ENCODE data around the gene RNU5B-1.
A peak's percentile ranks its signal among the peaks of the same experiment; 100 is the strongest.

RNU5B-1 gene

DNA sequence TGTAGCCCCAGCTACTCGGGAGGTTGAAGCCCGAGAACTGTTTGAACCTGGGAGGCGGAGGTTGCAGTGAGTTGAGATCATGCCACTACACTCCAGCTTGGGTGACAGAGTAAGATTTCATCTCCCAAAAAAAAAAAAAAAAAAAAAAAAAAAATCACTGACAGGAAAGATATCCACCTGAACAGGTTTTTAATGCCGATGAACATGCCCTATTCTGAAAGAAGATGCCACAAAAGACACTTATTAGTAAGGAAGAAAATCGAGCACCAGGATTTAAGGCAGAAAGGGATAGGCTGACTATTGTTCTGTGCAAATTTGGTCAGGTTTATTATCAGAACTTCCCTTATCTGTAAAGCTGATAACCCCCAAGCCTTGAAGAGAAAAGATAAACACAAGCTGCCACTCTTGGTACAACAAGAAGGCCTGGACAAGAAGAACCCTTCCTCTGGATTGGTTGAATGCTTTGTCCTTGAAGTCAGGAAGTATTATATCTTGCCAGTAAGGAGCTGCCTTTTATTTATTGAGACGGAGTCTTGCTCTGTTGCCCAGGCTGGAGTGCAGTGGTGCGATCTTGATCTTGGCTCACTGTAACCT is 15.1 kb upstream of the RNU5B-1 start:
- DNase-seq: no peak

DNA sequence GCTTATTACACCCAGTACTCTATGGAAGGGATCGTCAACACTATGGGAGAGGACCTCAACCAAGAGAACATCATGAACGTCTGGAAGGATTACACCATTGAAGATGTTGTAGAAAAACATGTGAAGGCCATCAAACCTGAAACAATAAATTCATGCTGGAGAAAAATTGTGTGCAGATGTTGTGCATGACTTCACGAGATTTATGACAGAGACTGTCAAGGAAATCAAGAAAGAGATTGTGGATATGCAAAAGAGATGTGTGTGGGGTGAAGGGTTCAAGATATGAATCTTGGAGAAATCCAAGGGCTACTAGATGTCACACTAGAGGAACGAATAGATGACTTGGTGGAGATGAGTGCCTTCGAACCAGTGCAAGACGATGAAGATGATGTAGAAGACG is 14.2 kb upstream of the RNU5B-1 start:
- DNase-seq: no peak

GRCh38 chr15:65292938-65293518 is 11.4 kb upstream of the RNU5B-1 start:
- no peak for DNase-seq

GRCh38 chr15:65298731-65299130 is 5.7 kb upstream of the RNU5B-1 start:
- no peak for DNase-seq

DNA sequence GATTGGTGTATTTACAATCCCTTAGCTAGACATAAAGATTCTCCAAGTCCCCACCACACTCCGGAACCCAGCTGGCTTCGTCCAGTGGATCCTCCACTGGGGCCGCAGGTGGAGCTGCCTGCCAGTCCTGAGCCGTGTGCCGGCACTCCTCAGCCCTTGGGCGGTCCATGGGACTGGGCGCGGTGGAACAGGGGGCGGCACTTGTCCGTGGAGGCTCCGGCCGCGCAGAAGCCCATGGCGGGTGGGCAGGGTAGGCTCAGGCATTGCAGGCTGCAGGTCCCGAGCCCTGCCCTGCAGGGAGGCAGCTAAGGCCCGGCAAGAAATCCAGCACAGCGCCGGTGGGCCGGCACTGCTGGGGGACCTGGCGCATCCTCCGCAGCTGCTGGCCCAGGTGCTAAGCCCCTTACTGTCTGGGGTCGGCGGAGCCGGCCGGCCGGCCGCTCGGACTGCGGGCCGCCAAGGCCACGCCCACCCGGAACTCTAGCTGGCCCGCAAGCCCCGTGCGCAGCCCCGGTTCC is 3.5 kb upstream of the RNU5B-1 start:
- no peak for DNase-seq

DNA sequence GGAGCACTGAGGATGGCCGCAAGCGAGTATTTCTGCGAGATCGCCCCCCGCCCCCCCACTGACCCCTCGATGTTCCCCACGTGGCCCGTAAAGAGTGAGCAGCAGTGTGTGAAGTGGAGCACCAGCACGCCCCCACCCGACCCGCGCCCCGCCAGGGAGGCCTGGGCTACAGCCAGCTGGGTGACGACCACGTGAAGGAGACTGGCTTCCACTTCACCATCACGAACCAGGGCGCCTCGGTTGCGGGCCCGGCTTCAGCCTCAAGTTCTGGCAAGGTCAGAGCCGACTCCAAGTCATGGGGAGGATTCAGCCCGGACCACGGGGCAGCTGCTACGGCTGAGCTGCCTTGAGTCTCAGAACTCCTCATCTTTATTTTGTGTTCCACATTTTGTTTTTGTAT is 2.4 kb upstream of the RNU5B-1 start:
- no peak for DNase-seq

DNA sequence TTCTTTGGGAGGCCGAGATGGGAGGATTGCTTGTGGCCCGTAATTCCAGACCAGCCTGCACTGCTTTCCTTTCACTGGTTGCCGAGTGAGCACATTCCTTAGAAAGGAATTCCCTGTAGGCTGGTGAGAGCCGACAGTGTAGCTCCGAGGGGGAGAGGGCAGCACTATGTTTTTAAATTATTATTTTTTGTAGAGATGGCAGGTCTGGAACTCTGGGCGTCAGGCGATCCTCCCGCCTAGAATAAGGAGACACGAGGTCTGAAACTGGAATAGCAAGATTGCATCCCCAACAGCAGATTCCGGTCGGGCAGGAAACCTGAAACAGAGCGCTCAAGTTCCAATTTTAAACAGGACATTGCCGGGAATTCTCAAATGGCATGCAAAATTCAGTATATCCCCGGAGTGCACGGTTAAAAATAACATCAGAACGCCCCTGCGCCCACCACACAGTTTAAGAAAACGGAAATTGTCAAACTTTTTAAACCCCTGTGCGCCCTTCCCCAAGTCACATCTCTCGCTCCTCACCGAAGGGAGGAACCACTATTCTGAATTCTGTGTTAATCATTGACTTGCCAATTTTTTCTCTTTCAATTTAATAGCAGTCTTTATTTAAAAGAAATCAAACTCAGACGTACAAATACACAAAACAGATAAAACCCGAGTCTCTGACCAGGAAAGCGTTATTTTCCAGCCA is 643 bp upstream of the RNU5B-1 start:
- peak; percentile 59 for DNase-seq

- DNase-seq: no peak
These were observed 777 bp downstream of the RNU5B-1 start for GRCh38 chr15:65305150-65305758.

GRCh38 chr15:65305776-65306175 is 1.3 kb downstream of the RNU5B-1 start:
- no peak for DNase-seq

- no peak for DNase-seq
These were observed 2.1 kb downstream of the RNU5B-1 start for GRCh38 chr15:65306551-65306950.

GRCh38 chr15:65307978-65308377 is 3.5 kb downstream of the RNU5B-1 start:
- no peak for DNase-seq

DNA sequence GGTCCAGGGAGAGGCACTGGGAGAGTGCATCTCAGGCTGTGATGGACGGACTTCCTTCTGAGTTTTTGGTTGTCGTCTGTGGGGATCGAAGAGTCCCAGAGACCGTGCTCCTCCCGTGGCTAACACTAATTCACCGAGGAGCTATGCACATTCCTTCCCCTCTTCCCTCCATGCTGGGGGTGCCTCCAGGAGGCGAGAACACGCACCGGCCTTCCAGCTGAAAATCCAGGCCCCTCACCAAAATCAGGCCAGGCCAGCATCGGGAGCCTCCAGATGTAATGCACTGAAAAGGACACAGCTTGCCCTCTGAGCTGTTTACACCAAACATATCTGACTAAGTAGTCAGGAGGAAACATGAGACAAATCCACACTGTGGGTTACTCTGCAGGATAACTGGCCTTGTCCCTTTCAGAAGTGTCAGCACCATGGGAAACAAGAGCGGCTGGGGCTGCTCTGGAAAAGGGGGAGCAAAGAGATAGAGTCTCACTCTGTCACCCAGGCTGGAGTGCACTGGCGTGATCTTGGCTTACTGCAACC is 5.5 kb downstream of the RNU5B-1 start:
- DNase-seq: no peak

DNA sequence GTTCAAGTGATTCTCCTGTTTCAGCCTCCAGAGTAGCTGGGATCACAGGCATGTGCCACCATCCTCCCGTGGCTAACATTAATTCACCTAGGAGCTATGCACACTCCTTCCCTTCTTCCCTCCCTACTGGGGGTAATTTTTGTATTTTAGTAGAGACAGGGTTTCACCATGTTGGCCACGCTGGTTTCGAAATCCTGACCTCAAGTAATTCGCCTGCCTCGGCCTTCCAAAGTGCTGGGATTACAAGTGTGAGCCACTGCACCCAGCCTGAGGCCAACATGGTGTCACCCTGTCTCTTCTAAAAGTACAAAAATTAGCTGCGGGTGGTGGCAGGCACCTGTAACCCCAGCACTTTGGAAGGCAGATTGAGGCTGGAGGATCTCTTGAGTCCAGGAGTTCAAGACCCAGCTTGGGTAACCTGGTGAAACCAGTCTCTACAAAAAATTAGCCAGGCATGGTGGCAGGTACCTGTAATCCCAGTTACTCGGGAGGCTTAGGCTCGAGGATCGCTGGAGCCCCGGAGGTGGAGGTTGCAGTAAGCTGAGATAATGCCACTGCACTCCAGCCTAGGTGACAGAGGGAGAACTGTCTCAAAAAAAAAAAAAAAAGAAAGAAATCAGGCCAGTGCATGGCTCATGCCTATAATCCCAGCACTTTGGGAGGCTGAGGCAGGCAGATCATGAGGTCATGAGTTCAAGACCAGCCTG is 6.1 kb downstream of the RNU5B-1 start:
- DNase-seq: no peak

GRCh38 chr15:65311760-65312159 is 7.3 kb downstream of the RNU5B-1 start:
- no peak for DNase-seq

DNA sequence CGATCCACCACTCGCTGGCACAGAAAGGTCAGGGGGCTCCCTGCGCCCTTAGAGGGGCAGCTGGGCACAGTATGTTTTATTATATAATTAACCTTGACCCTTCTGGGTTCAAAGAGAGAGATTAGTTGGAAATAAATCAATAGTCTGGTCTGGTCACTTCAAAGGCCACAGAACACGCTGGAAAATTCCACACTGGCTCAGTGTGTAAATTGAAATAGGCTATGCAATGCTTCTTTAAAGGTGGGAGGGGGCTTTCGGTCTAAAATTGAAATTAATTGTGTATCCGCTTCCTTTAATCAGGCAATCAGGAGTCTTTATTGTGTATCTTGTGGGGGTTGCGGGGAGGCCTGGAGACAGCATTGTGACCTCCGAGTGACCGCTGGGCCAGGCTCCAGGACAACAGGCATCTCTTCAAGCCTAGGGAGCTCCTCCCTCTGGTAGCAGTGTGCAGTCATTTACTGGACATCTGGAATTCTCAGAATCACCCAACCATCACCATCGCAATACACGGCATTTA is 8.0 kb downstream of the RNU5B-1 start:
- DNase-seq: no peak

GRCh38 chr15:65318870-65319356 is 14.4 kb downstream of the RNU5B-1 start:
- DNase-seq: peak; percentile 64

DNA sequence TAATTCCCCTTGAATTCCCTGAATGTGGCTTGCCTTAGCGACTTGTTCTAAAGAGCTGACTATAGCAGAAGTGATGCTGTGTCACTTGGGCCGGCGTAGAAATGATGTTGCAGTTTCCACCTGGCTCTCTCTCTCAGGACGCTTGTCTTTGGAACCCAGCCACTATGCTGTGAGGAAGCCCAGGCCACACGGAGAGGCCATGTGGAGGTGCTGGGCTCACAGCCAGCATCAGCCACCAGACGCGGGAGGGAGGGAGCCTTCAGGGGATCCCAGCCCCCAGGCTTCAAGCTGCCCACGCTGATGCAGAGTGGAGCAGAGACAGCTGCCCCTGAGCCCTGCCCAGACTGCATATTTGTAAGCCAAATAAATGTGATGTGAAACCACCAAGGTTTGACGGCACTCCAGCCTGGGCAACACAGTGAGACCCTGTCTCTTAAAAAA is 18.6 kb downstream of the RNU5B-1 start:
- no peak for DNase-seq

- DNase-seq: no peak
These were observed 21.6 kb downstream of the RNU5B-1 start for GRCh38 chr15:65326117-65326526.

DNA sequence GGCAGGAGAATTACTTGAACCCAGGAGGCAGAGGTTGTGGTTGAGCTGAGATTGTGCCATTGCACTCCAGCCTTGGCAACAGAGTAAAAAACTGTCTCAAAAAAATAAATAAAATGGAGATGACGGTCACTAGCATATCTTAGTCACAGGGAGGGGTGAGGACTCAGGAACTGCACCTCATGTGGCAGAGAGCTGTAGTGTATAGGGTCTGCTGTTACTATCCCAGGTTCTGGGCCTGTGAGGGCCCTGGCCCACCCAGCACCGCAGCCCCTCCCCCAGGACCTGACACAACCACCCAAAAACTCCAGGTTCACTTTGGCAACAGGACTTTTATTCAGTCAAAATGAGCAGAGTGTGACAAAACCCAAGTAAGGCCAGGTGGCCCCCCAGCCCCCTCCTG is 22.3 kb downstream of the RNU5B-1 start:
- DNase-seq: no peak

DNA sequence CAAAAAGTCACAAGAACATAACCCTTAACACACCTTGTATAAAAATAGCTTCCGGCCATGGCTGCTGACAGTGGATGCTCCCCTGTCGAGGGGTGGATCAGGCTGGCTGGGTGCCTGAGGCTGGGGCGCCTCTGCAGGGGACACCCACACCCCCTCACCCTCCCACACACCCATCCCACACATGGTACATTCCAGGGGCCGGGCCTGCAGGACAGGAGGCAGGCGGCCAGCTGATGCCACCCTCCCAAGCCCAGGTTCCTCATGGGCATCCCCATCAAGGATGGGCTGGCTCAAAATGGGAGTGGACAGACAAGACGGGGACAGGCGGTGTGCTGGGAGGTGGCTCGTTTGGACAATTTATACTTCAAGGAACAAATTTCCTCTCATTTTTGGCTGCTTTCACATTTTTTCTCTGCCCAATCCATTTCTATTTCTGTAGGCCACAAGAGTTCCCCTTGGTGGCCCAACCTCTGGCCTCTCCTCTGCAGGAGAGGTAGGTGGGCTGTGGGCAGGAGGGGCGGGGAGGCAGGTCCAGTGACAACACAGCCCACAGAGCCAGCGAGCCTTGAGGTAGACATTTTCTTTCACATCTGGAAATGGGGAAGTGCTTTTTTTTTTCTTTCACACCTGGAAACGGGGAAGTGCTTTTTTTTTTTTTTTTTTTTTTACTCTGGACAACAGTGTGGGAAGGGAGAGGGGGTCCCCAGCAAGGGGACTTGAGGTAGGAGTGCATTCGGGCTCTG is 23.3 kb downstream of the RNU5B-1 start:
- no peak for DNase-seq

GRCh38 chr15:65328506-65329287 is 24.2 kb downstream of the RNU5B-1 start:
- no peak for DNase-seq

Data from NCI-H226 (cell line).